Measurements from ENCODE around the gene PXMP4.

- TF ChIP-seq CSRNP3 (CRISPR knock-in tag; IDR thresholded peaks at IDR 0.05) (no peak), CSDC2 (CRISPR knock-in tag; IDR thresholded peaks at IDR 0.05) (no peak), ZC3H10 (CRISPR knock-in tag; IDR thresholded peaks at IDR 0.05) (no peak), PATZ1 (CRISPR knock-in tag; IDR thresholded peaks at IDR 0.05; ENCODE audit: borderline replicate concordance) (no peak), ZFP30 (CRISPR knock-in tag; IDR thresholded peaks at IDR 0.05) (no peak), GLIS3 (CRISPR knock-in tag; IDR thresholded peaks at IDR 0.05) (no peak), ESRRG (CRISPR knock-in tag; IDR thresholded peaks at IDR 0.05) (no peak), ISL1 (CRISPR knock-in tag; IDR thresholded peaks at IDR 0.05) (no peak), ZFP3 (CRISPR knock-in tag; IDR thresholded peaks at IDR 0.05) (no peak), ZNF8 (CRISPR knock-in tag; IDR thresholded peaks at IDR 0.05) (no peak), CREB5 (CRISPR knock-in tag; IDR thresholded peaks at IDR 0.05; ENCODE audit: low read depth) (no peak), ARNTL (CRISPR knock-in tag; IDR thresholded peaks at IDR 0.05; ENCODE audit: borderline replicate concordance, low read depth) (no peak), OSR1 (CRISPR knock-in tag; IDR thresholded peaks at IDR 0.05) (no peak), RARB (CRISPR knock-in tag; IDR thresholded peaks at IDR 0.05) (no peak)
Measured at GRCh38 chr20:33751775-33752174, 31.7 kb upstream of the PXMP4 start.
